HG02759 (cell line): ENCODE results near the gene FRMD4A.

ENCODE experiments used
- ATAC-seq: cut with Tn5 transposase; IDR thresholded peaks from one replicate; pipeline ENCODE4 v1.9.1; 2021; ENCODE audit warnings: mild to moderate bottlenecking, moderate library complexity; ENCODE audit not compliant: unreplicated experiment

FRMD4A gene

DNA sequence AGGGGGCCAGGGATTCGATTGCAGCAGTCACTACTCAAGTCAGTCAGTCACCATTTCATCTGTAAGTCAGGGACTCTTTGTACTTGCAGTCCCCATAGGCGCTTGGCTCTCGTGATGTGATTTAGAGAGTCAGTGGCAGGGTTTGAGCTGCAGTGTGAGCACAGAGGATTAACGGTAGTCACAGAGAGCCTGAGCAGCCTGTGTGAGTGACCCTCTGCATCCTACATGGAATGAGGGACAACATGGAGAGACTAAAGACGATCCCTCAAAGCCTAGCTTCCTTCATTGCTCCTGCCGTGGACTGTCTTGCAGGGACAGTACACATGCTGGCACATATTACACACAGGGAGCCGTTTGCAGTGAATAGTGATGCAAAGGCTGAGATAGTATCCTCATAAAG is 687.7 kb downstream of the FRMD4A start:
- no peak for ATAC-seq

DNA sequence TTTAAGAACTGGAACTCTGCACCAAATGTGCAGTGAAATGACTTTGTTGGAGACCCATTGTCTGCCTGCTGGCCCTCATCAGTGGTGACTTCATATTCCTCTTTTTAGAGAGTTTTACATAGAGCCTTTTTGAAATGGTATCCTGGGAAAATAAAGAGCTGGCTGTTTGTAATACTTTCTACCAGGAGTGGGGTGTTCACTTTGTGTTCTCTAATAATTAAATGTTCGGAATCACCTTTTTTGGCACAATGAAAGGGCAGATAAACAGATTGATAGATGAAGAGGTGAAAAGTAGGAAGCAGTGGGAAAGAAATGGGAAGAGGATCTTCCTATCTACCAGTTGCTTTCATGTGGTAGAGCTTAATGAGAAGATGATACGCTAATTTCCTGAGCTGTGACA is 688.4 kb downstream of the FRMD4A start:
- no peak for ATAC-seq

DNA sequence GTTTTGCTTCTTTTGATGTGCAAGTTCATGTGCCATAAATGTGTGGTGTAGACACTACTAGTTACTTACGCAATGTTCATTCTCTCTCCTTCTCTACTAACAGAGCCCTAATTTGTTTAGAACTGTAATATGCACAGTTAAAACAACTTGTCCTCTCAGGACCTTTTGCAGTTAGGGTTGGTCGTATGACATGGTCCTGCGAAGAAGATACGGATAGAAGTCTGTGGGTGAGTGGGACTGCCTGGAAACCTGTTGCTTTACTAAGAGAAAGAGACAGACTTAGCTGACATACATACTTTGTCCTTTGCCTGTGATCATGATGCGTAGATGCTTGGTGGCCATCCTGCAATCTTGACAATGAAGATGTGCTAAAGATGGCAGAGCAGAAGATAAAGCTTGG is 692.8 kb downstream of the FRMD4A start:
- no peak for ATAC-seq

GRCh38 chr10:13637303-13637856 is 693.3 kb downstream of the FRMD4A start:
- no peak for ATAC-seq

DNA sequence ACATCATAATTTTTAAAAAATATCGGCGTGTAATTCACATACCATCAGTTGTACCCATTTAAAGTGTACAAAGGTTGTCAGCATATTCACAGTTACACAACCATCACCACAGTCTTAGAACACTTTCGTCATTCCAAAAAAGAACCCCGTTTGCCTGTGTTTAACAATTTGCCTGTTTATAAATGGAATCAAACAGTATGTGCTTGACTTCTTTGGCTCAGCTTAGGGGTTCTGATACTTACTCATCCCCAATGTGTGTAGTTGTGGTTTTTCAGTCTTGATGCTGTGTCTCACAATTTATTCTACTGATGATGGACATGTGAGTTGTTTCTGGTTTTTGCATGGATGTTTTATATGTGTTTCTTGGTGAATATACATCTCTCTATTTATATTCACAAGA is 693.9 kb downstream of the FRMD4A start:
- no peak for ATAC-seq

- ATAC-seq = no peak
These were observed 696.5 kb downstream of the FRMD4A start for GRCh38 chr10:13634207-13634606.

DNA sequence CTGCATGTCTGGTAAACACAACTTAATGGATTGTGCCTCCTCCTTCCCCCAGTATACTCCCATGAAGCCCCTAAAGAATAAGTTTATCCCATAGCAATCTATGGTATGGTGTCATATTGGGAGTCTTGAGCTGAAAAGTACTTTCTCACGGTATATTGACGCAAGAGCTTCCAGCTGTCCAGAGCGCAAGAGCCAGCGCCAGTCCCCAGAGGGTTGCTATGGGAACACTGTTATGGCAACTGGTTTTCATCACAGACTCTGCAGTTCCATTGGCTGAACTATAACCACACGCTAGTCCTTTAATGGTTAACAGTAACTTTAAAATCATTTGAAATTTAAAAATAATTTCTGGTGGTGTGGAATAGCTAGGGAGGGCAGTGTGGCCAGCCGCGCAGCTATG is 697.0 kb downstream of the FRMD4A start:
- no peak for ATAC-seq

- ATAC-seq = no peak
These were observed 697.8 kb downstream of the FRMD4A start for GRCh38 chr10:13632884-13633440.

GRCh38 chr10:13632440-13632839 is 698.3 kb downstream of the FRMD4A start:
- ATAC-seq = no peak

GRCh38 chr10:13631594-13631993 is 699.1 kb downstream of the FRMD4A start:
- ATAC-seq = no peak

DNA sequence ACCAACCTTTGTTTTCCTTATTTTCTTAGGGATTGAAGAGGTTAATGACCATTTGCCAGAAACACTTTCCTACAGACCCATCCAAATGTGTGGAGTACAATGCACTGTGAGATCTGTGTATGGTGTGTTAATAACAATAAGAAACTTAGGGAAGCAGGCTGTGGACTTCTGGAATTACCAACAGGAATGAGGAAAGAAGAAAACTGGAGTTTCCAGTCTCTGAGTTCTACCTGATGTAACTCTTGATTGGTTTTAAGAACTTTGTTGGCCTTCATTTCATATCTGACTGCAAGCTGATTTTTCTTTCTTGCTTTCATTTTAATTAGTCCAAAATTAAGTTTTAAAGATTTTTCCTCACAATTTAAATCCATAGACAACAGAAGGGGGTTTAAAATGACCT is 700.5 kb downstream of the FRMD4A start:
- ATAC-seq = no peak

DNA sequence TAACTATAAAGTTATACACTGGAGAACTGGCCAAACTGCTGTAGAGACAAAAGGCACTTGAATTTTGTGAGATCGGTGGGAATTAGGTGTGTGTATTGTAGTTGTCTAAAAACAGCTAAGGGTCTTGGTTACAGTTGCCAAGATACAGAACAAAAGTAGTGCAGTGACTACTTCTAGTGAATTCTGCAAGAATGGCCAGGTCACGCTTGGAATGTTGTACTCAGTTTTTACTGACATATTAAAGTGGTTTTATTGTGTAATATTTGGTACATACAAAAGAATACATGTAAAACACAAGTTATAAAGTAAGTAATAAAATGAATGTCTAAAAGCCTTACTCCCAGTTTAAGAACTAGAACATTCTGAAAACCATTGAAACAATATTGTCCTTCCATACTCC is 701.6 kb downstream of the FRMD4A start:
- no peak for ATAC-seq

DNA sequence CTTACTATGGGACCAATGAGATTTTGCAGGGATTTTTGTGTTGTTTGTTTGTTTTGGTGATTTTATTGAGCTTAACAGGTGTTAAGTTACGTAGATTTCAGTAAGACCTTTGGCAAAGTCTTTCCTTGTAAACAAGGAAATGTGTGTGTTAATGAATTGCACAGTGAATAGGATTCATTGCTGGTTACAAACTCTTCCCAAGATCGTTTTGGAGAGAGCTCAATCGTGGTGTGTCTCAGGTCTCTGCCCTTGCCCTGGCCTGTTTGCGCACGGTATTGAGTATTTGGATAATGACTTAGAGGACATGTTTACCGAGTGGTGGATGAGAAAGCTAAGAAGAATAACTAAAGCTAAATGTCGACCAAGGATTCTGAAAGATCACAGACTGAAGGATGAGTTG is 702.1 kb downstream of the FRMD4A start:
- no peak for ATAC-seq

DNA sequence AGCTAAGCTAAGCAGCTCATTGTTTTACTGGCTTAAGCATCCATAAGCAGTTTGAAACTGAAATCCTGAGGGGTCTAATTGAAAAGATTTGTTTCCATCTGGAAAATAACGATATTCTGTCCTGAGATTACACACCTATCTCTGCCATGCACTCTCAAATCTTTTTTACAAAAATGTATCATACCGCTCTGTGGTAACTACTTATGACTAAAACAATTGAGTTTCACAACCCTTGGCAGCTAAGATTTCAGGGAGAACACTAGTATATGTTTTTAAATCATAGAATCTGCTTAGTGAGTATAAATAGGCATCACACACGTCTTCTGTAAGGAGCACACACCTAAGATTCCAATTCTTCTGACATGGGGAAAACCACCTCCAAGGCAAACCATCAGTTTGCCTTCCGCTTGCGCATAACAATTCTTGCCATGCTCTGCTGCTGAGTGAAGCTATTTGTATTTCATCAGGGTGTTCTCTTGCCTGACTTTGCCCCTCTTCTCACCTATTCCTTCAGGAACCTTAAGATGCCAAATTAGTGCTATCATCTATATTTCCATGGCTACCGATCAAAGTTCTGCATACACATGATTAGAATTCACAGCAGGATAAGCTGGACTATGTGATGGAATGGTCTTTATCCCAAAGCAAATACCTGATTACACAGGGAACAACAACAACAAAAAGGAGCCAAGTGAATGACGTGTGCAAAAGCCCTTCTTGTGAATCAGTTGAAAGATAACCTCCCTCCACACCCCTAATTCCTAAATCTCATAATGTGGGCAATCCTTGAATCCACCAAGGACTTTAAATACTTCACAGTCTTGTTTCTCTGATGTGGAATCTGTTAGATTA is 703.0 kb downstream of the FRMD4A start:
- ATAC-seq = no peak

GRCh38 chr10:13624630-13625029 is 706.1 kb downstream of the FRMD4A start:
- no peak for ATAC-seq

- ATAC-seq = no peak
These were observed 708.8 kb downstream of the FRMD4A start for GRCh38 chr10:13621931-13622330.

- ATAC-seq = no peak
These were observed 713.6 kb downstream of the FRMD4A start for GRCh38 chr10:13617116-13617515.

- ATAC-seq = no peak
These were observed 714.9 kb downstream of the FRMD4A start for GRCh38 chr10:13615650-13616300.

GRCh38 chr10:13614530-13615332 is 716.0 kb downstream of the FRMD4A start:
- no peak for ATAC-seq

DNA sequence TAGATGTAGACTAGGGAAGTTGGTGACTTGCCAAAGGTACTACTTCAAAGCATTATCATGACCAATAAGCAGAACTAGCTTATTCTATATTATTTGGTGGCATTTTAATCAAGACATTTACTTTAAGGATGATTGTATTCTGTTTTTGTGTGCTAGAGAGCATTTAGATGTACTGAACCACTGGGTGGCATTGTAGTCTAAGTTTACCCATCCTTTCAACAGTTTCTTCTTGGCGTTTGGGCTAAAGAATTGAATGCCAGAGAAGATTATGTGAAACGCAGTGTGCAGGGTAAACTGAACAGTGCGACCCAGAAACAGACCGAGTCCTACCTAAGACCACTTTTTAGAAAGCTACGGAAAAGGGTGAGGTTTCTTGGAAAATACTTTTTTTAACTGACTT is 717.2 kb downstream of the FRMD4A start:
- ATAC-seq = no peak
